HCT116 (cell line): ENCODE data around the gene PLCB1. TPM values are rescaled to one million over a fixed set of nuclear protein-coding genes. Genes with fewer than 3 reads are reported as not detected.

Experiments used
- ATAC-seq: fragments of 200-7000 bp; cut with Tn5 transposase; 2 replicates; pipeline ENCODE4 v1.9.1; 2020; ENCODE audit warnings: mild to moderate bottlenecking, moderate library complexity
- BruUV-seq: library from RNA; stranded (reverse); fragments of 400-500 nt; replicated peaks from 2 replicates; lab custom pipeline; 2021; lab: Mats Ljungman, UMichigan
- CTCF ChIA-PET: fragments of 300-600 bp; sonication (Branson Sonifier 250); formaldehyde crosslinking; loops from one replicate; lab custom pipeline; 2021; ENCODE audit warnings: antibody characterized with exemption; lab: Charles Lee
- POLR2A ChIA-PET: fragments of 300-600, 350-600 bp; sonication (Branson Sonifier 250); formaldehyde crosslinking; loops from one replicate; lab custom pipeline; 2021; ENCODE audit warnings: antibody characterized with exemption; lab: Charles Lee
- RAD21 ChIA-PET, 2 experiments: fragments of 300-600 bp; sonication (Branson Sonifier 250); formaldehyde crosslinking; loops; one replicate each; lab custom pipeline; 2023; ENCODE audit warnings: low total read pairs in 2 of 2; ENCODE audit not compliant: uncharacterized antibody in 2 of 2, unreplicated experiment in 2 of 2, low non-redundant PET in 1 of 2; lab: Charles Lee
- DNase-seq: peaks from one replicate; pipeline ENCODE4 v3.0.0-alpha.2; 2010; ENCODE audit warnings: low read depth, low spot score
- H2AFZ ChIP-seq: fragments of 200-600 bp; shearing (Covaris generic), sonication (generic); 2 replicates; pipeline ENCODE4 v1.6.1; 2017; ENCODE audit warnings: low read depth, mixed run types, mixed read lengths, antibody characterized with exemption, low read length; ENCODE audit not compliant: poor library complexity, severe bottlenecking
- H3K27ac ChIP-seq: 2 replicates; pipeline ENCODE4 v1.5.1; 2012; ENCODE audit warnings: low read depth, low read length
- H3K27me3 ChIP-seq: fragments of 200-600 bp; sonication (generic); 2 replicates; pipeline ENCODE4 v1.6.1; 2016; ENCODE audit warnings: mixed run types, low read length, mixed read lengths; ENCODE audit not compliant: insufficient read depth
- H3K36me3 ChIP-seq, 2 experiments: fragments of 200-500 bp in 1 of 2; fragments of 200-600 bp in 1 of 2; sonication (Bioruptor generic) in 1 of 2; sonication (generic) in 1 of 2; 2 replicates each; pipeline versions ENCODE4 v1.5.1 to v1.6.1; 2014 to 2016; ENCODE audit warnings: low read length in 2 of 2, inconsistent platforms in 1 of 2, mixed read lengths in 1 of 2, mixed run types in 1 of 2; ENCODE audit not compliant: insufficient read depth in 2 of 2, control insufficient read depth in 1 of 2
- H3K4me1 ChIP-seq, 2 experiments: fragments of 200-600 bp in 1 of 2; sonication (generic) in 1 of 2; 2 replicates each; pipeline versions ENCODE4 v1.5.1 to v1.6.1; 2012 to 2017; ENCODE audit warnings: low read length in 2 of 2, inconsistent platforms in 1 of 2, mild to moderate bottlenecking in 1 of 2, mixed read lengths in 1 of 2, mixed run types in 1 of 2, moderate library complexity in 1 of 2; ENCODE audit not compliant: insufficient read depth in 2 of 2, control insufficient read depth in 1 of 2
- H3K4me2 ChIP-seq: fragments of 200-600 bp; sonication (generic); 2 replicates; pipeline ENCODE4 v1.6.1; 2017; ENCODE audit warnings: mixed run types, low read length, mixed read lengths
- H3K4me3 ChIP-seq, 2 experiments: fragments of 200-600 bp in 1 of 2; sonication (generic) in 1 of 2; replicated peaks in 1 of 2; 2 replicates each; pipeline ENCODE4 v1.5.1; 2011 to 2016; ENCODE audit warnings: low read length in 2 of 2, control low read depth in 1 of 2, low read depth in 1 of 2, mild to moderate bottlenecking in 1 of 2, mixed read lengths in 1 of 2, mixed run types in 1 of 2
- H3K79me2 ChIP-seq: fragments of 200-600 bp; sonication (generic); 2 replicates; pipeline ENCODE4 v1.6.1; 2017; ENCODE audit warnings: mild to moderate bottlenecking, mixed run types, low read length, moderate library complexity, mixed read lengths; ENCODE audit not compliant: insufficient read depth
- H3K9ac ChIP-seq: fragments of 200-600 bp; sonication (generic); 2 replicates; pipeline ENCODE4 v1.6.1; 2016; ENCODE audit warnings: low read length, mixed read lengths
- H3K9me2 ChIP-seq: fragments of 200-600 bp; sonication (generic), shearing (Covaris generic); 2 replicates; pipeline ENCODE4 v1.6.1; 2017; ENCODE audit warnings: mixed run types, mild to moderate bottlenecking, moderate library complexity; ENCODE audit not compliant: insufficient read depth
- H3K9me3 ChIP-seq, 2 experiments: fragments of 200-500 bp in 1 of 2; fragments of 200-600 bp in 1 of 2; sonication (Bioruptor generic) in 1 of 2; sonication (generic) in 1 of 2; 2 replicates each; pipeline ENCODE4 v1.6.1; 2014 to 2017; ENCODE audit warnings: low read length in 2 of 2, mixed read lengths in 2 of 2, inconsistent platforms in 1 of 2, low read depth in 1 of 2, mild to moderate bottlenecking in 1 of 2, mixed run types in 1 of 2, moderate library complexity in 1 of 2; ENCODE audit not compliant: control insufficient read depth in 1 of 2, insufficient read depth in 1 of 2
- H4K20me1 ChIP-seq: fragments of 200-600 bp; sonication (generic), shearing (Covaris generic); 2 replicates; pipeline ENCODE4 v1.6.1; 2017; ENCODE audit warnings: mixed run types, mild to moderate bottlenecking, moderate library complexity; ENCODE audit not compliant: insufficient read depth
- CBX3 ChIP-seq: IDR thresholded peaks from 2 replicates; pipeline ENCODE4 v1.6.1; 2012; ENCODE audit warnings: low read depth
- CEBPB ChIP-seq: IDR thresholded peaks from 2 replicates; pipeline ENCODE4 v1.6.1; 2012; ENCODE audit warnings: low read depth
- EGR1 ChIP-seq: IDR thresholded peaks from 2 replicates; pipeline ENCODE4 v1.6.1; 2012; ENCODE audit warnings: low read depth
- ELF1 ChIP-seq: IDR thresholded peaks from 2 replicates; pipeline ENCODE4 v1.6.1; 2012; ENCODE audit warnings: low read depth, borderline replicate concordance
- EZH2 ChIP-seq: fragments of 200-600 bp; sonication (generic); IDR thresholded peaks from 2 replicates; pipeline ENCODE4 v1.6.1; 2017; ENCODE audit warnings: antibody characterized with exemption, mixed run types
- EZH2phosphoT487 ChIP-seq: fragments of 200-600 bp; IDR thresholded peaks from 2 replicates; pipeline ENCODE4 v1.6.1; 2018; ENCODE audit warnings: antibody characterized with exemption, borderline replicate concordance
- FOSL1 ChIP-seq: IDR thresholded peaks from 2 replicates; pipeline ENCODE4 v1.6.1; 2012; ENCODE audit warnings: low read depth
- JUND ChIP-seq: IDR thresholded peaks from 2 replicates; pipeline ENCODE4 v1.6.1; 2012
- MAX ChIP-seq: IDR thresholded peaks from 2 replicates; pipeline ENCODE4 v1.6.1; 2012
- POLR2A ChIP-seq: IDR thresholded peaks from 2 replicates; pipeline ENCODE4 v1.7.0; 2011; ENCODE audit warnings: borderline replicate concordance; ENCODE audit not compliant: insufficient read depth, insufficient read length; ENCODE audit errors: extremely low read depth
- RAD21 ChIP-seq: IDR thresholded peaks from 2 replicates; pipeline ENCODE4 v1.6.1; 2012; ENCODE audit warnings: low read depth, mild to moderate bottlenecking
- REST ChIP-seq: IDR thresholded peaks from 2 replicates; pipeline ENCODE4 v1.6.1; 2012; ENCODE audit warnings: low read depth
- SIN3A ChIP-seq: IDR thresholded peaks from 2 replicates; pipeline ENCODE4 v1.6.1; 2012; ENCODE audit warnings: low read depth
- SP1 ChIP-seq: IDR thresholded peaks from 2 replicates; pipeline ENCODE4 v1.6.1; 2012; ENCODE audit warnings: low read depth
- SRF ChIP-seq: IDR thresholded peaks from 2 replicates; pipeline ENCODE4 v1.6.1; 2012; ENCODE audit warnings: low read depth
- TCF7L2 ChIP-seq: IDR thresholded peaks from 2 replicates; pipeline ENCODE4 v1.7.0; 2011; ENCODE audit warnings: borderline replicate concordance, inconsistent platforms; ENCODE audit not compliant: insufficient read depth, insufficient read length; ENCODE audit errors: extremely low read depth
- ZBTB33 ChIP-seq: IDR thresholded peaks from 2 replicates; pipeline ENCODE4 v1.6.1; 2011; ENCODE audit warnings: mild to moderate bottlenecking, low read length, moderate library complexity; ENCODE audit not compliant: insufficient replicate concordance; ENCODE audit errors: extremely low read depth
- intact Hi-C: fragments of 100-400 bp; cut with micrococcal nuclease; formaldehyde crosslinking; loops from 2 replicates; pipeline ENCODE4 v1.10.0; 2022
- total RNA-seq: library from RNA; stranded (reverse); gene quantifications from one replicate; pipeline ENCODE4 v1.2.1, GENCODE V29; 2021; ENCODE audit not compliant: unreplicated experiment
- TF ChIP-seq, protein P1 (sequence below): IDR thresholded peaks from 2 replicates; pipeline ENCODE4 v1.6.1; 2012
- TF ChIP-seq, protein P2 (sequence below), 3 experiments: fragments of 200-600 bp in 1 of 3; sonication (generic) in 1 of 3; IDR thresholded peaks in 2 of 3; conservative IDR thresholded peaks in 1 of 3; 2 replicates each; pipeline ENCODE4 v1.5.1; 2012 to 2017; ENCODE audit warnings: low read depth in 2 of 3, low read length in 2 of 3, antibody characterized with exemption in 1 of 3, borderline replicate concordance in 1 of 3, control low read depth in 1 of 3, mild to moderate bottlenecking in 1 of 3, mixed read lengths in 1 of 3, mixed run types in 1 of 3, moderate library complexity in 1 of 3; ENCODE audit not compliant: insufficient read depth in 1 of 3

PLCB1 gene
- total RNA-seq, 1 experiment from 2014 or later = 15.8 TPM

GRCh38 chr20:8540466-8540865 is 408.4 kb downstream of the PLCB1 start:
- Histone ChIP-seq H3K27ac (no peak overlapping the region), H3K79me2 (no peaks in the 10 kb centered on the region), H3K27me3 (no peaks in the 10 kb centered on the region), H3K4me1 (no peaks in the 10 kb centered on the region), H2AFZ (no peak overlapping the region), H3K9ac (no peak overlapping the region), H3K9me3 (no peaks in the 10 kb centered on the region), H4K20me1 (no peaks in the 10 kb centered on the region), H3K4me3 (no peak overlapping the region), H3K4me2 (no peak overlapping the region), H3K9me2 (no peaks in the 10 kb centered on the region), H3K36me3 (no peaks in the 10 kb centered on the region)
- POLR2A ChIA-PET = no interaction called here
- CTCF ChIA-PET = no interaction called here
- RAD21 ChIA-PET = no interaction called here
- no peak for DNase-seq
- intact Hi-C loops = no loop called here
- no peak for ATAC-seq
- no TSS peak for BruUV-seq
- TF ChIP-seq JUND (no peak), ELF1 (no peak), REST (no peak), SRF (no peak), SIN3A (no peak), EZH2phosphoT487 (no peak), EGR1 (no peak), CBX3 (no peak), POLR2A (no peak), ZBTB33 (no peak), FOSL1 (no peak), EZH2 (no peak), SP1 (no peak), RAD21 (no peak), CEBPB (no peak), MAX (no peak), TCF7L2 (no peak)
- TF ChIP-seq, protein P1, sequence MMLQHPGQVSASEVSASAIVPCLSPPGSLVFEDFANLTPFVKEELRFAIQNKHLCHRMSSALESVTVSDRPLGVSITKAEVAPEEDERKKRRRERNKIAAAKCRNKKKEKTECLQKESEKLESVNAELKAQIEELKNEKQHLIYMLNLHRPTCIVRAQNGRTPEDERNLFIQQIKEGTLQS = no peak
- TF ChIP-seq, protein P2, sequence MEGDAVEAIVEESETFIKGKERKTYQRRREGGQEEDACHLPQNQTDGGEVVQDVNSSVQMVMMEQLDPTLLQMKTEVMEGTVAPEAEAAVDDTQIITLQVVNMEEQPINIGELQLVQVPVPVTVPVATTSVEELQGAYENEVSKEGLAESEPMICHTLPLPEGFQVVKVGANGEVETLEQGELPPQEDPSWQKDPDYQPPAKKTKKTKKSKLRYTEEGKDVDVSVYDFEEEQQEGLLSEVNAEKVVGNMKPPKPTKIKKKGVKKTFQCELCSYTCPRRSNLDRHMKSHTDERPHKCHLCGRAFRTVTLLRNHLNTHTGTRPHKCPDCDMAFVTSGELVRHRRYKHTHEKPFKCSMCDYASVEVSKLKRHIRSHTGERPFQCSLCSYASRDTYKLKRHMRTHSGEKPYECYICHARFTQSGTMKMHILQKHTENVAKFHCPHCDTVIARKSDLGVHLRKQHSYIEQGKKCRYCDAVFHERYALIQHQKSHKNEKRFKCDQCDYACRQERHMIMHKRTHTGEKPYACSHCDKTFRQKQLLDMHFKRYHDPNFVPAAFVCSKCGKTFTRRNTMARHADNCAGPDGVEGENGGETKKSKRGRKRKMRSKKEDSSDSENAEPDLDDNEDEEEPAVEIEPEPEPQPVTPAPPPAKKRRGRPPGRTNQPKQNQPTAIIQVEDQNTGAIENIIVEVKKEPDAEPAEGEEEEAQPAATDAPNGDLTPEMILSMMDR (IDR thresholded peaks at IDR 0.05 in 2 of 3, conservative IDR thresholded peaks at IDR 0.05 in 1 of 3; ENCODE audit: borderline replicate concordance in 1 of 3, insufficient read depth in 1 of 3, low read depth in 2 of 3, low read length in 2 of 3) = no peak
